ENCODE data around the gene LRRN4.
"Not testable (repeated sequence)": the region's sequence is repeated elsewhere in the genome, so short reads cannot be mapped to it uniquely, and the experiment has no call there.

Gene LRRN4

GRCh38 chr20:6058684-6059295, 4.9 kb upstream of the LRRN4 start:
- no peak for DNase-seq

DNA sequence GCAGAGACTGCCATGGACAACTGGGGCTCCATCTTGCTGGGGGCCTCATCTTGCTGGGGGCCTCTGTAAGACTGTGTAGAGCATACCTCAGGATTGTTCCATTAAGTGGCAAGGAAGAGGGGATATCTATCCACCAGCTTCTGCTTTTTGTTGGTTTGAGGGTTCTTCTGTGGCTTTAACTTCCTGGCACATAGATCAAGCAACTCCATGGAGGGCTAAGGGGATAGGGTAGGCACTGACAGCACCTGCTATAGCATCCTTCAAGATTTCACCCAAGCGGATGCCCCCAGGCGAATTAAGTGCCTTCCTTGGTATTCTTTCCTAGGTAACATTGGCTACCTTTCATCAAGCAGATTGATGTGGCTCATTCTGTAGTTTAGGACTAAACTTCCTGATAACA, 3.8 kb upstream of the LRRN4 start:
- DNase-seq: no peak

DNA sequence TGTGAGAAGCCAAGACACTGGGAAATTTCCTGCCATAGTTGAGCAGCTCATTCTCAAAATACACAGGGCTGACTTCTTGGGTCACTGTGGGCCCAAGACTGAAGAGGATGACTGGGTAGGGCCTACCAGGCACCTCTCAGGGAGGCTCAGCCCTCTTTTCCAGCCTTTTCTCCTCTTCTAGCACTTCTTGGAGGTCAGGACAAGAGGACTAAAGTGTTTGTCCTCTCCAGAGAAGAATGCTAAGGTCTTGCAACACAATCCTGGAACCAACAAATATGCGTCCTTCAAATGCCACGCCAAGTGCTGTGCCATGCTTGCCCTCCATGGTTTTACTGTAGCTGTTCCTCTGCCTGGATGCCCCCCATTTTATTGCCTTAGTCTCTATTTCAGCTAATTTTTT, 3.3 kb upstream of the LRRN4 start:
- no peak for DNase-seq

DNA sequence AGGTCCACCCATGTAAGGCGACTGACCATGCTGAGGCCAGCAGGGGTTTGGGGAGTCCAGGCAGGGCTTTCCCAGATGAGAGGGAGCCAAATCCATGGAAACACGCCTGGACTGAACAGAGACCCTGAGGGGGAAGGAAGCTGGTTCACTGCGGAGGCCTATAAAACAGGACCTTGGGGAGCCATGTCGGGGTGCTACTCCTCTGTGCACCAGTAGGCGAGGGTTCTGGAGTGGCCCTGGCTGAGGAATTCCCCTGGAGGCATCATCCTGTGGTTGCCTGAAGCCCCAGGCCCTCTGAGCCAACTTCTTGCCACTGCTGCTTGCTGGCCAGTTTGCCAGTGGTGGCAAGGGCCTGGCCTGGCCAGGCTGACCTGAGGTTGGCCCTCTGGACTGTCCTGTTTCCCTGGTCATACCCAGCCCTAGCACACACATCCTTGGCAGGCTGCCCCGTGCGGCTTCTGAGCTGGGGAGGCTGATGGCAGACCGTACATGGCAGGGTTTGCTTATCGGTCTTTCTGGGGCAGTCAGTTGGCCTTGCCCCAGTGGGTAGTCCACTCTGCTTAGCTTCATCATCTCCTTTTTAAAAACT, 2.2 kb upstream of the LRRN4 start:
- DNase-seq: no peak

GRCh38 chr20:6055161-6055783, 1.4 kb upstream of the LRRN4 start:
- no peak for DNase-seq

- DNase-seq: not testable (repeated sequence)
These were observed 810 bp upstream of the LRRN4 start for GRCh38 chr20:6054689-6055051.

GRCh38 chr20:6053064-6053775, 640 bp downstream of the LRRN4 start:
- DNase-seq: no peak

GRCh38 chr20:6051505-6051904, 2.4 kb downstream of the LRRN4 start:
- DNase-seq: no peak

DNA sequence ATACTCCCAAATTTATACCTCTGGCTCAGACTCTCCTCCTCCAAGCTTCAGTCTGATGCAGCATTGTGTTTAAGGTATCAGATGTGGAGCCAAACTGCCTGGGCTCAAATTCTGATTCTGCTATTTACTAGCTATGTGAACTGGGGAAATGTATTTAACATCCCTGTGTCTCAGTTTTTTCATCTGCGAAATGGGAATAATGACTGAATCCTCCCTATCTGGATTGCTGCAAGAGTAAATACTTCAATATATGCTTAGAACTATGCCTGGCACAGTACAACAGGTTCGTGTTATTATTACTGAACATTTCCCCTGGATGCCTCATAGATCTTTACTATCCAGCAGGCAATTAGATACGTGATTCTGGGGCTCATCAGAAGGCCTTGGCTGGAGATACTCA, 5.5 kb downstream of the LRRN4 start:
- no peak for DNase-seq

DNA sequence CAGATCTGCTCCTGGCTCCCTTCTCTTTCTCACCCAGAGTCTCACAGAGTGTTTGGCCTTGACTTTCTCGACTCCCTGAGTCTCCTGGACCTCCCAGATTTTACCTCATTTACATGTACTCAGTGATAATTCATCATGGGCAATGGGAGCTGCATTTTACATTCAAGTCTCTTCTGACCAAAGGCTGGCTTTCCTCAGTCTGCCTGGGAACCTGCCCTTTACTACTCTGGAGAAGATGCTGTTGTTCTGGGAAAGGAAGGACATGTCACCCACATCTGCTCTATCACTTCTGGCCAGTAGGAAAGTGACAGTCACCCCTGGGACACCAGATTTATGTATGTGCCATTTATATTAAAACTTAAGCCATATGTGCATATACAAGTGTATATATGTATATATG, 7.4 kb downstream of the LRRN4 start:
- DNase-seq: no peak

DNA sequence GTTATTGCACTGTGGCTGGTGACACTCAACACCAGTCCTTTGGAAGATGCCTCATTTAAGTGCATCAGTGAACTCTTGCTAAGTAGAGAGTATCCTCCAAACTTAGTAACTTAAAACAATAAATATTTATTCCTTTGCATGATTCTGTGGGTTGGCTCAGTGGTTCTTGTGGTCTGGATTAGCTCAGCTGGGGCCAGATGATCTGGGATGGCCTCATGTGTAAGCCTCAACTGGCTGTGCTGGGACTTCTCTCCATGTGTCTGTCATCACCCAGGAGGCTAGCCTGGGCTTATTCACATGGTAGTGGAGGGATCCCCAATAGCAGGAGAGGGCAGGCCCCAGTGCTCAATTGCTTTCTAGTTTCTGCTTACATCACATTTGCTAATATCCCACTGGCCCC, 8.3 kb downstream of the LRRN4 start:
- no peak for DNase-seq

DNA sequence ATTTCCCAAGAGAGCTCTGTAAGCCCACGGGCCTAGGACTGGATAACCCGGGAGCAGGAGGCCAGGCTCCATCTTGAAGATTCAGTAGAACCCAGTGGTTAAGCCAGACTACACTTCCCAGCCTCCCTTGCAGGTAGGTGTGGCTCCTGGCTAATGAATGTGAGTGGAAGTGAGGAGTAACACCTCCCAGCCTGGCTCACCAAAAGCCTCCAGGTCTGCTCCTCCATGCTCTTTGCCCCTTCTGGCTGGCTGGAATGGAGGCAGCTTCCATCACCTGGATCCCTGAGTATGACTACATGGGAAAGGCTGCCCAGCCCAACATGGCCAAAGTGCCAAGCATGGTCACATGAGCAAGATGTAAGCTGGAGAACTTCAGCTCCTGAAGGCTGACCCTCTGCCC, 9.7 kb downstream of the LRRN4 start:
- DNase-seq: no peak

- no peak for DNase-seq
These were observed 12.0 kb downstream of the LRRN4 start for GRCh38 chr20:6041808-6042265.

GRCh38 chr20:6040958-6041807, 12.7 kb downstream of the LRRN4 start:
- no peak for DNase-seq

DNA sequence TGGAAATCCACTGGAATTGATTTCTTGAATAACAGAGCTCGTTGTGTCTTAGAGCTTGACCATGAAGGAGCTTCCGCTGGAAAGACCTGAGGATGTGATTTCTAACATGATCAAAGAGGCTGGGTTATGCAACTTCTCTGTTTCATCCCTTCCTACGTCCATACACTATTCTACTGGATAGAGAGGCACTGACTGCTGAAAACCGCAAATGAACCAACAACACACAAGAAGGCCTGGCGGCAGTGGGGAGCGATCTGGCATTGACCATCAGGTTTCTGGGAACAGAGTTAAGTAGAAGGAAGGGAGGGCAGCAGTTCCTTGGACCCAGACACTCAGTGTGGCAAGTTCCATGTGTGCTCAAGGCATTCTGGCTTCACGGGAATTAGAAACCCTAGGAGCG, 13.3 kb downstream of the LRRN4 start:
- DNase-seq: no peak

- DNase-seq: no peak
These were observed 14.1 kb downstream of the LRRN4 start for GRCh38 chr20:6039766-6040165.

GRCh38 chr20:6038256-6038655, 15.6 kb downstream of the LRRN4 start:
- DNase-seq: no peak

DNA sequence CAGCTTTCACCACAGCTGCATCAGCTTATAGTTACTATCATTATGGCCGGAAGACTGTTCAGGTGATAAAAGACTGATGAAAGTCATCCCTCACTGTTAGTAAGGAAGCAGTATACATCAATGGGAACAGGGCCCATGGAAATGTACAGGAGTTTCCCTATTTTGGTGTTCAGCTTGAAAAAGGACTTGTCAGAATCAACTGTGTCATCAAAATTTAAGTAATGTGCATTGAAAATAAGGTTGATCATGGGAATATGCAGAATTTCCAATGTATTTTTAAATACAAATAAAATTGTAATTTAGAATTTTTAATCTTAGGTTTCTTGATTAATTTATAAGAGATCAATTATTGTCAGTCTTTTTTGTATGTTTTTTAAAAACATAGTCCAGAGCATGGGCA, 16.8 kb downstream of the LRRN4 start:
- DNase-seq: no peak

DNA sequence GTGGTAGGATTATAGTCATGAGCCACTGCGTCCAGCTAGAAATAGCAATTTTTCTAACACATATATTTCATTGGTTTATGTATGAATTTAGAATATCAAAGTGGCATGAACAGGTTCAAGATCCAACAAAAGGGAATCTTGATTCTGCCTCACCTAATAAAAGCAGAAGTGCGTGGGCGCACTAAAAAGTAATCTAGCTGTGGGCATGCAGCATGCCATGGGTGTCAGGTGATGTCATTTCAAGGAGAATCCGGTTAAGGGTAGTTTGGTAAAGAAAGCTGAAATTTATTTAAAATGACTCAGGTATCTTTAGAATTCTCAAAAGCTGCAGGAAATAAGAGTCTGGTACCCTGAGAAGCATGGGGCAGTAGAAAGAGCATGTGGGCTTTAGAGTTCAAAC, 17.6 kb downstream of the LRRN4 start:
- no peak for DNase-seq

DNA sequence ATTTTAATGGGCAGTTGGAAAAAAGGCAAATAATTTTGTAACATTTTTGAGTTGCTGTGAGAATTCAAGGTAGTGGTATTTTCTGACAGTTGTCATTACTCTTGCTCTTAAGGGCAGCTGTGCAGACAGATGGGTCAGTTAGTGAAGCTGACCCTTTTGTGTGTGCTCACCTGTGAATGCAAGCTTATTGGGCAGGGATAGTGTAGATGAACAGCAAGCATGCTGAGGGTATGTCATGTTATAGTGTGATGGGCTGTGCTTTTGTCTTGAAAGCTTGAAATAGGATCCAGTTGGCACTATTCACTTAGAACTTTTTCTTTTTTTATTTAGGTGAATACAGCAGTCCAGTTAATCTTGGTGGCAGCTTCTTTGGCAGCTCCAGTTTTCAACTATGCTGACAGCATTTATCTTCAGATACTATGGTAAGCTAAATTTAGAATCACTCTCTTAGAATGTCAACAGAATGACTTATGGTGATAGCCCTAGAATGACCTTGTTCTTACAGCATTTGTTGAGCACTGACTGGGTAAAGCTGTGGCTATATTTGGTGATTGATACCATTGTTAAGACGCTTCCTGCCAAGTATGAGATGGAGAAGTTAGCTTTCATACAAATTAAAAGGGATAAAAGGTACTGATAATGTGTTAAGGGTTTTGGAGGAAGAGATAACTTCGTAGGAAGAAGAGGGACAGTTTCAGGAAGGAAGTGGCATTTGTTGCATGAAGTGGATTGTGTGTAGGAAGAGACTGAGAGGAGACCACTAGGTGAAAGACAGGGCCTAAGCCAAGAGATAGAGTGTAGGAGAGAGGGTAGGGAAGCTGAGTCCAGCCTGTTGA, 19.5 kb downstream of the LRRN4 start:
- no peak for DNase-seq

GRCh38 chr20:6032907-6033306, 21.0 kb downstream of the LRRN4 start:
- DNase-seq: not testable (repeated sequence)

- DNase-seq: no peak
These were observed 23.3 kb downstream of the LRRN4 start for GRCh38 chr20:6030453-6031080.
